Activated CD4-positive, alpha-beta T cell treated with anti-CD3 and anti-CD28 coated beads, Interleukin-2, amount 50 U/mL, for 48 hours (primary cell): ENCODE data around the gene TOLLIP.
A peak's percentile ranks its signal among the peaks of the same experiment; 100 is the strongest.

Source experiments
- DNase-seq, 2 experiments: peaks; one replicate each; pipeline ENCODE4 v3.0.0-alpha.2; 2020

Gene TOLLIP

DNA sequence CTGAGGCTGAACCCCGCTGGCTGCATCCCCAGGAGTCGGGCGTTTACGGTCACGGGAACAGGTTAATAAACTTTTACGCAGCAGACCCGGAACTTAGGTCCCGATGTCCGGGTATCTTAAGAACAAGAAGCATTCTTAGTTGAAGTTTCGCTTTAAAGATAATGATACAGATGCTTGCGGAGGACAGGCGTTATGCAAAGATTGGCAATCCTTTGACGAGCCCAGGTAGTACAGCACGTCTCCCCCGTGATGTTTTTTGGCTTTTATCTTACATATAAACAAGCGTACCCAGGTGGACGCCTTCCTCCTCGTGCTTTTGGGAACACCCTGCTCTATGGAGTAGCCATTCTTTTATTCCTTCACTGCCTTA, 871 bp upstream of the TOLLIP start:
- DNase-seq, result no peak

- DNase-seq, result peak in 1 of 2 experiments; percentile 21
These were observed 512 bp downstream of the TOLLIP start for GRCh38 chr11:1308743-1309497.

- no peak for DNase-seq
These were observed 1.3 kb downstream of the TOLLIP start for GRCh38 chr11:1307998-1308742.

DNA sequence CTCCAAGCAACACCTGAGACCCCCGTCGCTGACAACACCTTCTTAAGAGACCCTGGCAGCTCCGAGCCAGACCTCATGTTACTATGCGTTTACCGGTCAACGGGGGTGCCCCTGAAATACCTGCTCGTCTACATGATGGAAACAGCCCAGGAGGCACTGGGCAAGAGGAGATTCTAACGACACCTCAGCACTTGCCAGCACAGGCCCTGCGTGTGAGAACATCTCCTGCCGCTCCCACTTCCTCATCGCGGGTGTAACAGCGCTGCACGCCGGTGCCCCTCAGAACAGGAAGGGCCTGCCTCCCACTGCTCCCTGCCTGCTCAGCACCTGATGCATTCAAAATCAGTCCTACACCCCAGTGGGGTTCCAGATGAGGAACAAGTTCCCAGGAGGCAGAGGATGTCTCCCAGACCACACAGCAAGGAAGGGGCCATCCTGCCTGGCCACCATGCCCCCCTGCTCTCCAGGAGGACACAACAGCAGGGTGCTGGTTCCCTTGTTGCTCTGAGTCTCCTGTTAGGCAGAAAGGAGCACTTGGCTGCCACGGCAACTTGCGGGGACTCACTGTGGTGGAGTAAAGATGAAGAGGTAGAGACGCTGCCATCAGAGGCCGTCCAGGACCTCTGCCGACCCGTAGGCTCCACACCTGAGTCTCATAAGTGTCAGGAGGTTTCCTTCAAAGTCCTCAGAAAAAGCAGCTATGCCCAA, 2.1 kb downstream of the TOLLIP start:
- no peak for DNase-seq

DNA sequence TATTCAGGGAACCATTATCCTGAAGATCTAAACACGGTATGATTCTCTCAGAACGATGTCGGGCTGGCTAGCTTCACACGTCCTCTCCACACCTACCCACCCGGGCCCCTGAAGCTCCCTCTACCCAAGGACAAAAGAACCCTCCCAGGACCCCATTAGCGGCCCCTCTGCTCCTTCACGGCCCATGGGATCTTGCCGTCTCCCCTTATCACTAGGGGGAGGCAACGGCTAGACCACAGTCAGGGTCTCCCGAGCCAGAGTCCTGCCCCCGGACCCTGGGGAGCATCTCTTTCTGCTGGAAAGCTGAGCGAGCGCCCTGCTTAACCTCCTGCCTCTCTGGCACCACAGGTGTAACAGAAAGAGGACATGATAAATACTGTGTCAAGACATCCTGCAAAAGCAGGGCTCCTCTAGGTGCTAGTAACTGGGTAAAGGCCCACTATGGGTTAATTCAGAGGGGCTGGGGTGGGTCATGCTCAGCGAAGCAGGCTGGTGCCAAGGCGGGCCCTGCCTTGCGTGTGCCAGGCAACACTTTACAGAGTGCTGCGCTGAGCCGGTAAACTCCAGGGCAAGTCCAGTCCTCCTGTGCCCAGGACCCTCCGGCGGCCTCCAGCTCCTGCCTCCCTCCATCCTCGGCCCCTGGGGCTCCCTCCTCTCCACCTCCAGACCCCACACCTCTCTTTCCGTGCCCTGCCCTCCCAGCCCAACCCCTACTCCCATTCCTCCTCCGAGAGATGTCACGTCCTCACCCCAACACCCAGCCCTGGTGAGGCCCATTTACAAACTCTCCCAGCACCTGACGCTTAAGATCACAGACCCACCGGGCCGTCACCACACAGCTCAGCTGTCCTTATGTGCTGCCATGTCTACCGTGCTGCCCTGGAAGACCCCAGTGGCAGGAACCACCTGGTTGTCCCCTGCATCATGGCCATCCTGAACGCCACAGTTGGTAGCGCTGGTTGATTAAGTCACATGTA, 3.0 kb downstream of the TOLLIP start:
- no peak for DNase-seq

DNA sequence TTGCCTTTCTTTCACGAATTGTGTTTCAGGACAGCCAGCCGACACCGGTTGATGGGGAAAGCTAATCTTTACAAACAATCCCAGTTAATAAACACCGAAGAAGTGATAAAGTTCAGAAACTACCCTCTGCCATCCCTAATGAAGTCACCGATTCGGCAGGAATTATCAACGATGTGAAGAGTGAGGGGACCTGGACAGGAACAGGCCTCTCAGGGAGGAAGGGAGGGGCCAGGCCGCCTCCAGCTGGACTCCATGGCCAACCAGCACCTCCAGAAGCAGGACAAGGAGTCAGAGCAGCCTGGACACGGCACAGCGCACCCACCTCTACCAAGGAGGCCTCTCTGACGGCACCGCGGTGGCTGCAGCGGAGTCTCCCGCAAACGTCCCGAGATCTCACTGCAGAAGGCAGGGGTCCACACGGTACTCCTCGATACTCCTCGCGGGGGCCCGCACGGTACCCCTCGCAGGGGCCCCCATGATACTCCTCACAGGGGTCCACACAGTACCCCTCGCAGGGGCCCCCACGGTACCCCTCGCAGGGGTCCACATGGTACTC, 3.9 kb downstream of the TOLLIP start:
- DNase-seq, result no peak

GRCh38 chr11:1305063-1305495, 4.4 kb downstream of the TOLLIP start:
- peak in 1 of 2 experiments; percentile 0 for DNase-seq

DNA sequence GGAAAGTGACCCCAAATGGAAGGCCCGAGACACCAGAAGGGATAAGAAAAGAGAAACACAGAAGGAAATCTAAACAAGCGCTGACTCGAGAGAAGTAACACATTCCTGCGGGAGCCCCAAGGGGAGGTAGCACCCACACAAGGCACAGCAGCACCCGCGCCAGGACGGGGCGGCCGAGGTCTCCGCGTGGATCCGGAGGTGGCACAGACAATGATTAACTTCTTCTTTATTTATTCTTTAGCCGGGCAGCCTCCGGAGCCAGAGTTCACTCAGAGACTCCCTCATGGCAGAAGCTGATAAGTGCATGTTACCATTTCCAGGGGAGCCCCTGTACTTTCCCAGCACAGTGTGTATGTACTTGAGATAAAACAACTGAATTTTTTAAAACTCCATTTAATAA, 5.1 kb downstream of the TOLLIP start:
- peak in 1 of 2 experiments; percentile 2 for DNase-seq

DNA sequence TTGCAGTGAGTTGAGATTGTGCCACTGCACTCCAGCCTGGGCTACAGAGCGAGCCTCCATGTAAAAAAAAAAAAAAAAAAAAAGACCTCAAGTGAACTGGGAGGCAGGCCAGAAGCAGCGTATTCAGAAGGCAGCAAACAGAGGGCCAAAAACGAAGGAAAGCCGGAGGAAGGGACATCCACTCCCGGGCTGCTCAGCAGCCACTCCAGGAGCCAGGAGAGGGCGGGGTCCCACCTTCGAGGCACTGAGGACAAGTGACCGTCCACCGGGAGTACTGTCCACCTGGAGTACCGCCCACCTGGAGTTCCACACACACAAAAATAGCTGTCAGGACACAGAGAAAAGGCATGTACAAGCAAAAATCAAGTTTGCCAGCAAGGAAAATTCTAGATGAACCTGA, 5.5 kb downstream of the TOLLIP start:
- DNase-seq, result peak in 1 of 2 experiments; percentile 1

DNA sequence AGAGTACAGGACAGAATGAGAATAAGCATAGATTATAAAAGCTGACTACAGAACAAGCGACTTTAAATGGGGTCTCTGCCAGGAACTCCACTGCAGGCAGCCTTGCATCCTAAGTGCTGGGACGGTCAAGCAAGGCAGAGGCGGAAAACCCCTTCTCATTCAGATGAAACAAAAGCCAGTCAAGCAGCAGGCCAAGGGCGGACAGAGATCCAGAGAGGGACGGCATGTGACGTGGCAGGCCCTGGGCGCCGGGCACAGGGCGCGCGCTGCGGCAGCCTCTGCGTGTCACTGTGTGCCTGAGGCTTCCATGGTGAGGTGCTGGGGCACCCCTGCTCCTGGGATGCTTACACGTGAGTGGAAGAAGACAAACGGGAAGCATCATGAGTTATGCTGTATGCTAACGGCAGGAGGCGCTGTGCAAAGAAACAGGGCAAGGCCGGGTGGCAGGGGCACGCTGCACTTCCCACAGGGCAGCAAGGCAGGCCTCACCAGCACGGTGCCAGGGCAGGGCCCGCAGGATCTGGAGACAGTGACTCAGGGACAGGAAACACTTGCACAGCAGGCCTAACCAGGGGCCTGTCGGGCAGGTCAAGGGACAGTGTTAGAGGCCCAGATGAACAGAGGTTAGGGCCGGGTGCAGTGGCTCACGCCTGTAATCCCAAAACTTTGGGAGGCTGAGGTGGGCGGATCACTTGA, 6.2 kb downstream of the TOLLIP start:
- peak in 1 of 2 experiments; percentile 4 for DNase-seq

GRCh38 chr11:1302461-1303125, 6.8 kb downstream of the TOLLIP start:
- DNase-seq, result no peak

- DNase-seq, result no peak
These were observed 7.4 kb downstream of the TOLLIP start for GRCh38 chr11:1302041-1302460.

DNA sequence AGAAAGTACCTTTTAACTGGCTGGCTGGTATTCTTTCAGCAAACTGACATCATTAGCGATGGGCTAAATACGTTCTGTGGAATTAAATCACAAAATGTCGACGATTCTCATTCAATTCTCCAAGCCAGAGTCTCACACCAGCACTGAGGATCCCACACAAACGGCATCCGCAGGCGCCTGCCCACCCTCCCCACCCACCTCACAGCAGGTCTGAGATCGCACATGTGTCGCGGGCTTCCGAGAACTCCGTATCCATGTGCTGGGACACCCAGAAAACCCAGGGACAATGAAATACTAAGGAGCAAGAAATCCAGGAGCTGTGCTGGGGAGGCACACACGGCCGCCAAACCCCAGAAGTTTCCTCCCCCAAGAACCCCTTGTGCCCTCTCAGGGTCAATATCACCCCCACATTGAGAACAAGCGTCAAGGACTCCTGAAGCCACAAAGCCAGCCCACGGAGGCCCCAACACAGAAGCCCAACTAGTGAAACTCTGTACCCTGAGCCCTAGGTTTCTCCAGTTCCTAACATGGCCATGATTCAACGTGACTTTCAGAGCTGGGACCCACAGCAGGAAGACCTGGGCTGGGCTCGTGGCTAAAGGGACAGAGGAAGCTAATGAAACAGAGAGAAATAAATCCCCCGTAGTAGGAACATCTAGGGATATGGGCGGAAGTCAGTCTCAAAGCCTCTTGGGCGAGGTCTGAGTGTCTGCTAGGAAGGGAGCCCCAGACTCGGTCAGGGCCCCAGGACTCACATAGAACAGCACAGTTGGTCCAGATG, 8.0 kb downstream of the TOLLIP start:
- no peak for DNase-seq

GRCh38 chr11:1300569-1301187, 8.8 kb downstream of the TOLLIP start:
- no peak for DNase-seq

DNA sequence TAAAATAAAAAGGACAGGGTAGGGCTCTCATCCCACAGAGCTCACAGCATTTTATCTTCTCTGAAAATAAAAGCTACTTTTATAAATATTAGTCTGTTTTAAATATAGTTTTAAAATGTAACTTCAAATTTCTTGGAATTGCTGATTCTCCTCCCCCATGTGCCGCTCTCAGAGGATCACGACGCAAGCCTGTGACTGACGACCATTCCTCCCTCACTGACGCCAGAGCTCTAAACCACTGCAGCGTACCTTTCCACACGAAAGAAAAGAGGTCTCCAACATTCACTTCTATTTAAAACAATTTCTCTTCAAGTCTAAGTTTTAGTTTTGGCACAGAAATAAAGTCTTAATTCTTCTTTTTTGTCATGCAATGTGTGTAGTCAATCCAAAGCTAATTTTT, 9.3 kb downstream of the TOLLIP start:
- no peak for DNase-seq

DNA sequence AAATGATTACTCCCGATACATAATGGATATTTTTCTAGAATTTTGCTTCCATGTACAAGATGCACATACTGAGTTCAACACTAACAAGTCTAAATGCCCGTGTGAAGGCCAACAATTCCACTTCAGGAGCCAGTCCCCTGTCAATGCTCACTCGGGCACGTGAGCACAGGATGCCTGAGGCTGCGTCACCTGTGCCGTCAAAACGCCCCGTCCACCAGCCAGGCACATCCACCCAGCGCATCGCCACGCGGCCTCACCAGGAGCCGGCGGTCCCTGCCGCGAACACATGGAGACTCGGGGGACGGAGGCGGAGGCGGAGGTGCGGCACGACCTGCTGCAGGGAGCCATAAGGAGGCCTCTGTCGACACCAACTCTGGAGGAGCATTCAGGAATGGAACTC, 9.8 kb downstream of the TOLLIP start:
- no peak for DNase-seq

- no peak for DNase-seq
These were observed 10.5 kb downstream of the TOLLIP start for GRCh38 chr11:1298695-1299492.

DNA sequence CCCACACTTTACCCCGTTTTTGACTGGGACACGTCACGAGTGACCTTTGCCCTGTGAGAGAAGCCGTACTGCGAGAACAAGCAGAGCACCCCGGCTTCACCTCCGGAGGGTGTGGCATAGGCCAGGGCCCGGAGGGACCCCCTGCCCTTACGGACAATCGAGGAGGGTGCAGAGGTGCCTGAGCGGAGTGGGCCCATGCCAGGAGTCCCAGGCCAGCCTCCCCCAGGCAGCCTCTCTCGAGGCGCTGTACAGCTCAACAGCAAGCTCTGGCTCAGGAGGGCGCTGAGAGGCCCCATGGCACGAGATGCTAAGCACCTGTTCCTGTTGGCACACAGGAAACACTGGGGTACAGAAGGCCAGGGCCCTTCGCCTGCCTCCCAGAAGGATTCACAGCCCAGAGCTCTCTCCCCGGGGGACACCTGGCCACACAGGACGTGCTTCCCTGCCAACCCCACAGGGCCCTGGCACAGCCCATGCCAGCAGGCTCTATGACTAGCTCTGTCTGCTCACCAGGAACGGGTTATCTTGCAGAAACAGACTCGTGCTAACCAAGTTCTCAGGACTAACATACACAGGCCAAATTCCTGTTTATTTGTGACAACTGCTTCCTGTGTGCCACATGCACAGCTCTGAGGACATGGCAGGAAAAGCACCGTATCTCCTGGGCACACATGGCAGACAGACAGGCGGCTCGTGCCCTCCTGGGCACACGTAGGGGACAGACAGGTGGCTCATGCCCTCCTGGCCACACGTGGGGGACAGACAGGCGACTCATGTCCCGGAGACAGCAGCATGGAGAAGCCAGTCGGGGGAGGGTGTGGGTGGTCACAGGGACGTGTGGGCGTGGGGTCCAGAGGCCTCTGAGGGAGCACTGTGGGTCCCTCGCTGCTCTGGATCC, 11.6 kb downstream of the TOLLIP start:
- DNase-seq, result no peak
